Mesothelial cell of epicardium (in vitro differentiated cells): ENCODE results near the gene RPS2. TPM values are rescaled to one million over a fixed set of nuclear protein-coding genes. Genes with fewer than 3 reads are reported as not detected.

Source experiments
- DNase-seq, 2 experiments: peaks; one replicate each; pipeline ENCODE4 v3.0.0; 2021; ENCODE audit warnings: low spot score in 2 of 2; ENCODE audit not compliant: unreplicated experiment in 2 of 2
- H3K27ac Mint-ChIP-seq: 2 replicates; pipeline ENCODE4 v1.8.0; 2021; ENCODE audit warnings: mixed read lengths
- H3K27me3 Mint-ChIP-seq: 2 replicates; pipeline ENCODE4 v1.8.0; 2021; ENCODE audit warnings: low read depth, mixed read lengths
- H3K36me3 Mint-ChIP-seq: 2 replicates; pipeline ENCODE4 v1.8.0; 2021; ENCODE audit warnings: mixed read lengths
- H3K4me1 Mint-ChIP-seq: 2 replicates; pipeline ENCODE4 v1.8.0; 2021; ENCODE audit warnings: mixed read lengths
- H3K4me3 Mint-ChIP-seq: 2 replicates; pipeline ENCODE4 v1.8.0; 2021; ENCODE audit warnings: mild to moderate bottlenecking, moderate library complexity, mixed read lengths
- H3K9me3 Mint-ChIP-seq: 2 replicates; pipeline ENCODE4 v1.8.0; 2021; ENCODE audit warnings: mixed read lengths
- CTCF ChIP-seq: fragments of 200-600 bp; sonication (generic); IDR thresholded peaks from one replicate; pipeline ENCODE4 v1.5.0; 2021; ENCODE audit warnings: antibody characterized with exemption; ENCODE audit not compliant: unreplicated experiment
- total RNA-seq: library from RNA; stranded (reverse); gene quantifications from 3 replicates; pipeline ENCODE4 v1.2.1, GENCODE V29; 2021

RPS2 gene
- total RNA-seq, 1 donor from 2014 or later = 2,265 TPM

- H3K27ac Mint-ChIP-seq = no peak overlapping the region
- no peak for TF ChIP-seq CTCF
- peak in 1 of 2 experiments; percentile 19 for DNase-seq
- no peaks in the 10 kb centered on the region for H3K27me3 Mint-ChIP-seq
- peaks cover 8% of the 10 kb centered on the region for H3K4me1 Mint-ChIP-seq
- no peaks in the 10 kb centered on the region for H3K9me3 Mint-ChIP-seq
- H3K36me3 Mint-ChIP-seq = peaks cover 13% of the 10 kb centered on the region
- no peak overlapping the region for H3K4me3 Mint-ChIP-seq
These were observed 37.1 kb upstream of the RPS2 start for GRCh38 chr16:2001456-2002355.

- H3K36me3 Mint-ChIP-seq = peaks cover 13% of the 10 kb centered on the region
- no peaks in the 10 kb centered on the region for H3K27me3 Mint-ChIP-seq
- H3K9me3 Mint-ChIP-seq = no peaks in the 10 kb centered on the region
- no peak for TF ChIP-seq CTCF
- no peak overlapping the region for H3K27ac Mint-ChIP-seq
- no peak overlapping the region for H3K4me3 Mint-ChIP-seq
- DNase-seq = no peak
- H3K4me1 Mint-ChIP-seq = peaks cover 4% of the 10 kb centered on the region
These were observed 36.4 kb upstream of the RPS2 start for GRCh38 chr16:2001035-2001434.

GRCh38 chr16:1999866-2000514 is 35.4 kb upstream of the RPS2 start:
- peaks cover 20% of the 10 kb centered on the region for H3K36me3 Mint-ChIP-seq
- no peaks in the 10 kb centered on the region for H3K27me3 Mint-ChIP-seq
- no peaks in the 10 kb centered on the region for H3K9me3 Mint-ChIP-seq

GRCh38 chr16:1998852-1999801 is 34.5 kb upstream of the RPS2 start:
- peaks cover 20% of the 10 kb centered on the region for H3K36me3 Mint-ChIP-seq
- no peaks in the 10 kb centered on the region for H3K27me3 Mint-ChIP-seq
- no peak overlapping the region for H3K27ac Mint-ChIP-seq
- TF ChIP-seq CTCF = no peak
- no peaks in the 10 kb centered on the region for H3K9me3 Mint-ChIP-seq
- no peak overlapping the region for H3K4me3 Mint-ChIP-seq
- DNase-seq = no peak
- no peaks in the 10 kb centered on the region for H3K4me1 Mint-ChIP-seq

More at GRCh38 chr16:1999866-2000514, 35.4 kb upstream of the RPS2 start:
- Mint-ChIP-seq H3K4me1 (peaks cover 2% of the 10 kb centered on the region), H3K27ac (no peak overlapping the region), H3K4me3 (no peak overlapping the region)
- DNase-seq = no peak
- no peak for TF ChIP-seq CTCF

GRCh38 chr16:1998360-1998835 is 33.8 kb upstream of the RPS2 start:
- Mint-ChIP-seq H3K9me3 (no peaks in the 10 kb centered on the region), H3K27ac (no peak overlapping the region), H3K36me3 (peaks cover 20% of the 10 kb centered on the region), H3K27me3 (peaks cover 2% of the 10 kb centered on the region), H3K4me1 (no peaks in the 10 kb centered on the region), H3K4me3 (no peak overlapping the region)
- no peak for DNase-seq
- TF ChIP-seq CTCF = no peak
